Lower leg skin (tissue), 4 donors: ENCODE results near the gene MRPL34. TPM values are rescaled to one million over a fixed set of nuclear protein-coding genes. Genes with fewer than 3 reads are reported as not detected.
A peak's percentile ranks its signal among the peaks of the same experiment; 100 is the strongest.

ENCODE experiments used
- DNase-seq, 2 donors: peaks; one replicate each; pipeline ENCODE4 v3.0.0-alpha.2; 2019; ENCODE audit warnings: low spot score in 2 of 2
- H3K4me3 ChIP-seq: fragments of 200-600 bp; sonication (generic); 2 replicates; pipeline ENCODE4 v1.5.1; 2017; ENCODE audit warnings: mild to moderate bottlenecking, low read depth; ENCODE audit not compliant: poor library complexity, severe bottlenecking
- CTCF ChIP-seq, 3 donors: fragments of 450-650 bp; IDR thresholded peaks; one replicate each; pipeline ENCODE4 v1.5.1; 2016; ENCODE audit warnings: antibody characterized with exemption in 3 of 3, mild to moderate bottlenecking in 3 of 3, moderate library complexity in 2 of 3
- POLR2A ChIP-seq, 2 donors: fragments of 450-650 bp; IDR thresholded peaks; one replicate each; pipeline ENCODE4 v1.6.1; 2016 to 2017; ENCODE audit warnings: antibody characterized with exemption in 2 of 2, mild to moderate bottlenecking in 1 of 2, moderate library complexity in 1 of 2
- WGBS, 2 donors: methylation state at CpG; one replicate each; pipeline ENCODE4 v1.1.5; 2018; 5-methylcytosine and 5-hydroxymethylcytosine counted together
- intact Hi-C: fragments of 100-400 bp; cut with DNase I; formaldehyde crosslinking; loops from one replicate; pipeline ENCODE4 v1.15.0; 2023; ENCODE audit warnings: low total_unique reads
- total RNA-seq, 4 donors: library from RNA; depleted of rRNA; stranded (reverse); fragments of >200 nt; gene quantifications; one replicate each; pipeline ENCODE4 v1.1.0, GENCODE V29; 2016

Gene MRPL34
- total RNA-seq, 4 donors from 2014 or later, result 88.4 to 228 (median 131) TPM

GRCh38 chr19:17334414-17335409 lies 29.0 kb downstream of the MRPL34 start, which contains the start of gene ANO8:
Gene ANO8 (minus strand): TSS chr19:17334855. CDS start chr19:17334670, 185 bp downstream.
- TF ChIP-seq CTCF (IDR thresholded peaks at IDR 0.05) (no peak), POLR2A (IDR thresholded peaks at IDR 0.05) (no peak)
- DNase-seq, result peak; percentile 94 to 98
- intact Hi-C loops, result no loop called here
- 2 to 3% methylated on average over 51 to 53 of the region's 86 CpGs for WGBS, 2 donors
- peak within 1 kb of the TSS; percentile 70 for H3K4me3 ChIP-seq

- DNase-seq, result no peak
- TF ChIP-seq CTCF (IDR thresholded peaks at IDR 0.05), result no peak
- no peak for TF ChIP-seq POLR2A (IDR thresholded peaks at IDR 0.05)
- WGBS, 2 donors, result 60 to 63% methylated on average over 10 of the region's 10 CpGs
- intact Hi-C loops, result no loop called here
- no peak overlapping the region for H3K4me3 ChIP-seq
Measured at GRCh38 chr19:17335575-17335974, 29.9 kb downstream of the MRPL34 start.

- TF ChIP-seq CTCF (IDR thresholded peaks at IDR 0.05) (no peak), POLR2A (IDR thresholded peaks at IDR 0.05) (no peak)
- H3K4me3 ChIP-seq, result peak within 1 kb of the TSS; percentile 90
- DNase-seq, result peak; percentile 99
- 0% methylated on average over 36 to 37 of the region's 41 CpGs for WGBS, 2 donors
- intact Hi-C loops, result no loop called here
Measured at GRCh38 chr19:17336872-17337674, 31.4 kb downstream of the MRPL34 start, which contains the start of gene GTPBP3. Gene GTPBP3 (plus strand): TSS chr19:17337553. CDS start chr19:17337612, 59 bp downstream.

- no peak for DNase-seq
- TF ChIP-seq CTCF (IDR thresholded peaks at IDR 0.05), result no peak
- TF ChIP-seq POLR2A (IDR thresholded peaks at IDR 0.05), result no peak
- WGBS, 2 donors, result 3 to 4% methylated on average over 35 to 49 of the region's 50 CpGs
- peak overlapping the region; percentile 54 for H3K4me3 ChIP-seq
- intact Hi-C loops, result no loop called here
Measured at GRCh38 chr19:17337675-17338432, 32.2 kb downstream of the MRPL34 start.

GRCh38 chr19:17338433-17339078 lies 32.9 kb downstream of the MRPL34 start:
- DNase-seq, result no peak
- intact Hi-C loops, result no loop called here
- no peak overlapping the region for H3K4me3 ChIP-seq
- no peak for TF ChIP-seq POLR2A (IDR thresholded peaks at IDR 0.05)
- TF ChIP-seq CTCF (IDR thresholded peaks at IDR 0.05), result no peak
- WGBS, 2 donors, result 86 to 89% methylated on average over 26 to 30 of the region's 30 CpGs
